NCI-H2107 treated with DMSO at 0.1 percent for 48 hours (cell line): ENCODE data around the gene RPL15.
"Not testable (repeated sequence)": the region's sequence is repeated elsewhere in the genome, so short reads cannot be mapped to it uniquely, and the experiment has no call there.

Source experiments
- DNase-seq: peaks from one replicate; lab custom pipeline; 2025; ENCODE audit not compliant: unreplicated experiment; lab: John Stamatoyannopoulos, UW

RPL15 gene

GRCh38 chr3:23916886-23917678, at the start of gene RPL15, which contains the start of gene NKIRAS1:
Gene RPL15, plus strand, starts transcription at chr3:23917132. Its CDS starts 728 bp downstream, at chr3:23917860.
Gene NKIRAS1, minus strand, starts transcription at chr3:23916990. Its CDS starts 6,086 bp downstream, at chr3:23910904.
- peak; percentile 80 for DNase-seq

- DNase-seq: no peak
Measured at GRCh38 chr3:23867400-23867799, 49.5 kb upstream of the RPL15 start.

- no peak for DNase-seq
Measured at GRCh38 chr3:23867838-23868237, 49.1 kb upstream of the RPL15 start.

- DNase-seq: no peak
Measured at GRCh38 chr3:23869977-23870662, 46.8 kb upstream of the RPL15 start.

- not testable (repeated sequence) for DNase-seq
Measured at GRCh38 chr3:23870663-23871043, 46.3 kb upstream of the RPL15 start.

- DNase-seq: not testable (repeated sequence)
Measured at GRCh38 chr3:23871361-23871760, 45.6 kb upstream of the RPL15 start.

GRCh38 chr3:23872330-23872729, 44.6 kb upstream of the RPL15 start:
- no peak for DNase-seq

- no peak for DNase-seq
Measured at GRCh38 chr3:23873941-23874340, 43.0 kb upstream of the RPL15 start.

- DNase-seq: no peak
Measured at GRCh38 chr3:23874359-23875112, 42.4 kb upstream of the RPL15 start.

GRCh38 chr3:23875113-23875725, 41.7 kb upstream of the RPL15 start:
- no peak for DNase-seq

GRCh38 chr3:23876923-23877322, 40.0 kb upstream of the RPL15 start:
- no peak for DNase-seq

GRCh38 chr3:23877329-23877980, 39.5 kb upstream of the RPL15 start:
- DNase-seq: no peak

- DNase-seq: no peak
Measured at GRCh38 chr3:23879485-23879884, 37.4 kb upstream of the RPL15 start.

- no peak for DNase-seq
Measured at GRCh38 chr3:23880703-23881339, 36.1 kb upstream of the RPL15 start.

- DNase-seq: not testable (repeated sequence)
Measured at GRCh38 chr3:23881993-23882392, 34.9 kb upstream of the RPL15 start.

GRCh38 chr3:23882487-23882918, 34.4 kb upstream of the RPL15 start:
- DNase-seq: no peak

- no peak for DNase-seq
Measured at GRCh38 chr3:23884481-23884880, 32.5 kb upstream of the RPL15 start.

GRCh38 chr3:23885210-23885609, 31.7 kb upstream of the RPL15 start:
- no peak for DNase-seq

- no peak for DNase-seq
Measured at GRCh38 chr3:23886311-23886710, 30.6 kb upstream of the RPL15 start.

GRCh38 chr3:23888617-23889228, 28.2 kb upstream of the RPL15 start:
- no peak for DNase-seq
